PFSK-1 (cell line): ENCODE measurements around the gene UMODL1.

Experiments used
- POLR2AphosphoS5 ChIP-seq: IDR thresholded peaks from 2 replicates; pipeline ENCODE4 v1.6.1; 2012; ENCODE audit warnings: low read depth, mild to moderate bottlenecking, control low read depth, low read length, moderate library complexity
- REST ChIP-seq, 2 experiments: IDR thresholded peaks; 2 replicates each; pipeline versions ENCODE4 v1.6.1 to v1.8.0; 2011 to 2012; ENCODE audit warnings: low read depth in 2 of 2, low read length in 2 of 2, control low read depth in 1 of 2, inconsistent platforms in 1 of 2, mild to moderate bottlenecking in 1 of 2, moderate library complexity in 1 of 2; ENCODE audit not compliant: insufficient read depth in 1 of 2
- SIN3A ChIP-seq: IDR thresholded peaks from 2 replicates; pipeline ENCODE4 v1.6.1; 2012; ENCODE audit warnings: mild to moderate bottlenecking, low read length, moderate library complexity, borderline replicate concordance; ENCODE audit not compliant: insufficient read depth
- TAF1 ChIP-seq: IDR thresholded peaks from 2 replicates; pipeline ENCODE4 v1.6.1; 2012; ENCODE audit warnings: low read length, control low read depth, borderline replicate concordance; ENCODE audit not compliant: insufficient read depth

GRCh38 chr21:42146821-42147220 lies 75.7 kb downstream of the UMODL1 start:
- TF ChIP-seq POLR2AphosphoS5 (no peak), SIN3A (no peak), REST (IDR thresholded peaks at IDR 0.05; ENCODE audit: insufficient read depth in 1 of 2, low read depth in 2 of 2, low read length in 2 of 2) (no peak), TAF1 (no peak)
